T-helper 1 cell (primary cell): ENCODE data around the gene ZSCAN16.
A peak's percentile ranks its signal among the peaks of the same experiment; 100 is the strongest.
"Not testable (repeated sequence)": the region's sequence is repeated elsewhere in the genome, so short reads cannot be mapped to it uniquely, and the experiment has no call there.

Experiments used
- DNase-seq, 5 donors: peaks; one replicate each; pipeline ENCODE4 v3.0.0-alpha.2; 2012 to 2020
- total RNA-seq, 4 donors: gene quantifications; one replicate each; lab custom pipeline; 2026; lab: John Stamatoyannopoulos, UW

The ZSCAN16 gene
- 5.9 to 11.0 (median 9.9) reads per million in 4 donors for total RNA-seq

- peak; percentile 40 to 81 (median 60) for DNase-seq
Observed at GRCh38 chr6:28124350-28124970, at the start of gene ZSCAN16. Gene ZSCAN16, plus strand, starts transcription at chr6:28124609. Its CDS starts 835 bp downstream, at chr6:28125444.

- DNase-seq, result no peak
Observed at GRCh38 chr6:28078050-28078449, 46.4 kb upstream of the ZSCAN16 start.

- no peak for DNase-seq
Observed at GRCh38 chr6:28078836-28079235, 45.6 kb upstream of the ZSCAN16 start.

- DNase-seq, result not testable (repeated sequence)
Observed at GRCh38 chr6:28080381-28080630, 44.1 kb upstream of the ZSCAN16 start, which contains the start of gene ZNF165. Gene ZNF165, plus strand, starts transcription at chr6:28080568. Its CDS starts 4,913 bp downstream, at chr6:28085481.

- DNase-seq, result peak; percentile 75 to 91 (median 85)
Observed at GRCh38 chr6:28080631-28081485, 43.6 kb upstream of the ZSCAN16 start.

DNA sequence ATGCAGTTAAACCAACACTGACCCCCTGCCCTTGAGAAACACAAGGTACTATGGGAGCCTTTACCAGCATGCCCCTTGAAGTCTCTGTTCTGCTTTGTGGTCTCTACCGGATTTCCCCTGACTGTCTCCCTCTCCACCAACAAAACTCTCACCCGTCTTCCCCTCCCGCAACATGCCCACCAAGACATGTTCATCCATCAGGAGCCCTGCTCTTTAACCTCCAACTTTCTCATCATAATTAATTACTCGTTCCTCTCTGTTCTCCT lies 43.0 kb upstream of the ZSCAN16 start:
- DNase-seq, result peak in 4 of 5 donors; percentile 10 to 49 (median 40)

DNA sequence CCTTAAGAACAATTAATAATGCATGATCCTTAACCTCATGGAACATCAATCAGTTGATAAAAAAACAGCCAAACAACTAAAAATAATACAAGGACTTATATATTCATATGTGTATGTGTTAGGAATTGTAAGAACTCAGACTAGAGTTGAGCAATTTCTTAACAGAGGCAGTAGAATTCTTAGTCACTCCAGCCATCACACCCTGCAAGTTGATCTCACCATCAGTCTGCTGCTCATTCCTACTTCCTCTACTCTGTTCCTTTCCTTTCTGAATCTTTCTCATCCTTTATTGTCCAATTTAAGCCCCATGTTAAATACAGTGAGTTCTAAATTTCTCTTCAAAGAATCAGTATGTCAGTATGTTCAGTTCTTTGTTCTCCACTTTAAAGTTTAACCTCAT lies 41.5 kb upstream of the ZSCAN16 start:
- DNase-seq, result no peak

DNA sequence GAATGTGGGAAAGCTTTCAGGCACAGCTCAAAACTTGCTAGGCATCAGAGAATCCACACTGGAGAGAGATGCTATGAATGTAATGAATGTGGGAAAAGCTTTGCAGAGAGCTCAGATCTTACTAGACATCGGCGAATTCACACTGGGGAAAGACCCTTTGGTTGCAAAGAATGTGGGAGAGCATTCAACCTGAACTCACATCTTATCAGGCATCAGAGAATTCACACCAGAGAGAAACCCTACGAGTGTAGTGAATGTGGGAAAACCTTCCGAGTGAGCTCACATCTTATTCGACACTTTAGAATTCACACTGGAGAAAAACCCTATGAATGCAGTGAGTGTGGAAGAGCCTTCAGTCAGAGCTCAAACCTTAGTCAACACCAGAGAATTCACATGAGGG lies 35.4 kb upstream of the ZSCAN16 start:
- no peak for DNase-seq

DNA sequence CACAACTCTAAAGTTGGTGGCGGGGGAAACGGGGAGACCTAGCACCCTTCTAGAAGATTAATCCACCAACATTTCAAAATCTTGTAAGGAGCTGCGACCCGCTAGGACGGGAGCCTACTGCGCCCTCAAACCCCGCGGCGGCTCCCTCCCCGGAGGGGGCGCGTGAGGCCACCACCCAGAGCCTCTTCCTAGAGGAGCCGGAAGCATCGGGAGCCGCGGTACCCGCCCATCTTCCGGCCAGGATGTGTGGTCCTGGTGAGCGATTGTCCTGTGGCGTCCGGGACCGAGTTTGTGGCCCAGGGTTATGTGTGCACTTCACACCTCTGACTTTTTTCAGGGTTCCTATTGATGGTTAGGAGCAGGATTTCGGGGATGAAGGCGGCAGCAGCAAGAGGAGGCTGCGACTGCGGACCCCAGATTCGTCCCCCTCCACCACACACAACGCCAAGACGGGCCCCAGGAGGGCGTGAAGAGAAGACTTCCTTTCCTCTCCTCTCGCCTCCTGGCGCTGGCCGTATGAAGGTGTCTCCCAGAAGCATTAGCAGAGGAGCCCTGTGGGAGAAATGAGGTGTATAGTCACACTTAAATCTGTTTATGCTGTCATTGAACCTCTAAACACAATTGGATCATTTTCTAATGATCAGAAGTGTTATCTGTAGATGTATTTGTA lies 33.4 kb upstream of the ZSCAN16 start:
- no peak for DNase-seq

GRCh38 chr6:28102222-28102621 lies 22.2 kb upstream of the ZSCAN16 start:
- DNase-seq, result not testable (repeated sequence)

DNA sequence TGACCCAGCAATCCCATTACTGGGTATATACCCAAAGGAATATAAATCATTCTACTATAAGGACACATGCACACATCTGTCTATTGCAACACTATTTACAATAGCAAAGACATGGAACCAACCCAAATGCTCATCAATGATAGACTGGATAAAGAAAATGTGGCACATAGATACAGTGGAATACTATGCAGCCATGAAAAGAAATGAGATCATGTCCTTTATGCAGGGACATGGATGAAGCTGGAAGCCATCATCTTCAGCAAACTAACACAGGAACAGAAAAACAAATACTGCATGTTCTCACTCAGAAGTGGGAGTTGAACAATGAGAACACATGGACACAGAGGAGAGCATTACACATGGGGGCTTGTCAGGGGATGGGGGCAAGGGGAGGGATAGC lies 21.7 kb upstream of the ZSCAN16 start:
- not testable (repeated sequence) for DNase-seq

DNA sequence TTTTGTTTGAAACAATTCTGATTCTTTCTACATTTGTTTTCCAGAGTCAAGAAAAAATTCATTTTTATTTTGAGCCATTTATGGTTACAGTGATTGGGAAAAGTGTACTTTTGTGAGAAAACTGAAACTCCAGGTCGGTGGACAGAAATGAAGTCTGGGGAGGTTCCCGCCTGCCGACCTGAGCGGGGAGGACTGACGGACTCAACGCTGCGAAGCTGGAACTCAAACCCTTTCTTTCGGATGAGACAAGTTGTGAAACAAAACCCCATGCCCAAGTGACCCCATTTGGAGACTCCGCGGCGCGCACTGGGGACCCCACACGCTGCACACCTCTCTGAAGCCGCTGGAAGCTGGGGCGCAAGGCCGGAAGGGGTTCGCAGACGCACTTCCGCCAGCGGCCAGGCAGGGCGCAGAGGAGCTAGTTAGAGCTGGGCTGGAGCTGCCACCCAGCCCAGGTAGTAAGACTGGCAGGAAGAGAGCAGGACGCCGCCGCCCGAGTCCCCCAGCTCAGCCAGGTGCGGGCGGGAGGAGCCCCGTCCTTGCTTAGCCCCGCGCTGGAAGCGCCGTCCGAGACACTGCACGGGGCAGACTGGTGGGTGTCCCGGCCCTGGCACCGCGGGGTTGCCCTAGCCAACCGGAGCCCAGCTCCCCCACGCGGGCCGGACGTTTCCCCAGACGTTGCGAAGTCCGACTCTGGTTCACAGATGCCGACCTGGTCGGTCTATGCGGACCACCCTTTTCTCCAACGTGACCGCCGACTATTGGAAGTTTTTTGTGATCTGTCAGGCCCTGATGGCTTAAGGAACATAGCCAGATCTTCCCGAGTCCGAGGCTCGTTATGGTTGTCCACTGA lies 19.8 kb upstream of the ZSCAN16 start:
- peak; percentile 66 to 90 (median 74) for DNase-seq

GRCh38 chr6:28105245-28105639 lies 19.2 kb upstream of the ZSCAN16 start:
- no peak for DNase-seq

GRCh38 chr6:28107506-28107905 lies 16.9 kb upstream of the ZSCAN16 start:
- DNase-seq, result no peak

GRCh38 chr6:28111964-28112363 lies 12.4 kb upstream of the ZSCAN16 start:
- DNase-seq, result no peak

GRCh38 chr6:28115799-28116198 lies 8.6 kb upstream of the ZSCAN16 start:
- no peak for DNase-seq

GRCh38 chr6:28117386-28118050 lies 6.9 kb upstream of the ZSCAN16 start:
- DNase-seq, result no peak

DNA sequence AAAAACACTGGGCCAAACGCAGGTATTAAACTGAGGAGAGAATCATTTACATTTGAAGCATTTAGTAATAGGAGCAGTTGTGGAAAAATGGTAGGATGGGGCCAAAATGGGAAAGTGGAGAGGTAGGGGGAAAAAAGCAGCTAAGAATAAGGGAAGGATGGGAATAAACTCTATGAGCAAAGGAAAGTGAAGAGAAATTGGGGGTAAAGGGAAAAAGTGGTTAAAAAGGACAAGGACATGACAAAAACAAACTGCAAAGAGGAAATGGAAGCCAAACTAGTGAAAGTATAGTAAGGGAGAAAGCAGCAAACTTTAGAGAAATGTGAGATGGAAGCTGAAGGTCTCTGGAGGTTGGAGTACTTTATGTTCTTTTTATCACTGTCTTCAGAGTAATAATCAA lies 6.2 kb upstream of the ZSCAN16 start:
- DNase-seq, result no peak

DNA sequence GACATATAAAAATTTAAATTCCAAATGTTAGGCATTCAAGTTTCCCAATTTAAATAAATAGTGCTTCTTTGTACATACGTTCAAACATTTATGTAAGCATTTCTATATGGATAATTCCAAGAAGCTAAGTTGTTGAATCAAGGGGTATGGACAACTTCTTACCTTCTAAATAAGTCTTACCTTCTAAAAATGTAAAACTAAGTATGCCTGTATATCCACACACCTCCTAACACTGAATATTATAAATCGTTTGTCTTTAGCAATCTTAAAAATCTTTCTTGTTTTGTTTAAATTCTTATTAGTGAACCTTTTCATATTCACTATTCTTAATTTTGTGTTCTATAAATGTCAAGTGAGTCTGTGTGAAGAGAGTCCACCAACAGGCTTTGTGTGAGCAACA lies 2.5 kb upstream of the ZSCAN16 start:
- no peak for DNase-seq

DNA sequence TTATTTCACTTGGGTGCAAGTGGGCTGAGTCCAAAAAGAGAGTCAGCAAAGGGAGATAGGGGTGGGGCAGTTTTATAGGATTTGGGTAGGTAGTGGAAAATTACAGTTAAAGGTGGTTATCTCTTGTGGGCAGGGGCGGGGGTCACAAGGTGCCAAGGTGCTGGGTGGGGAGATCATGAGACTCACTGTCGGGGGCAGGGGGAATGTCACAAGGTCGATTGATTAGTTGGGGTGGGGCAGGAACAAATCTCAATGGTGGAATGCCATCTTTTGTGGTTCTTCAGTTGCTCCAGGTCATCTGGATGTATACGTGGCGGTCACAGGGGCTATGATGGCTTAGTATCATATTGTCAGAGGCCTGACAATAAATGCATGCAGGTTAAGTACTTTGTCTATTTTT lies 2.1 kb upstream of the ZSCAN16 start:
- not testable (repeated sequence) for DNase-seq

GRCh38 chr6:28124971-28125353 lies 553 bp downstream of the ZSCAN16 start:
- DNase-seq, result no peak

DNA sequence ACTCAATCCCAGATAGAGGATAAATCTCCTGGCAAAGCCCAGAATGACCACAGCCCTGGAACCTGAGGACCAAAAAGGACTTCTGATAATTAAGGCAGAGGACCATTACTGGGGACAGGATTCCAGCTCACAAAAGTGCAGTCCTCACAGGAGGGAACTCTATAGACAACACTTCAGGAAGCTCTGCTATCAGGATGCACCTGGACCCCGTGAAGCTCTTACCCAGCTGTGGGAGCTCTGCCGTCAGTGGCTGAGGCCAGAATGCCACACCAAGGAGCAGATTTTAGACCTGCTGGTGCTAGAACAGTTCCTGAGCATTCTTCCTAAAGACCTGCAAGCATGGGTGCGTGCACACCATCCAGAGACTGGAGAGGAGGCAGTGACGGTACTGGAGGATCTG lies 992 bp downstream of the ZSCAN16 start:
- DNase-seq, result peak in 1 of 5 donors; percentile 12
